ENCODE data around the gene QRFPR. TPM values are rescaled to one million over a fixed set of nuclear protein-coding genes. Genes with fewer than 3 reads are reported as not detected.
A peak's percentile ranks its signal among the peaks of the same experiment; 100 is the strongest.

The QRFPR gene
- total and polyA plus RNA-seq, 10 of the 15 experiments (the other 5 are each of a cell fraction or from before 2014, with no cell fraction given): not detected

- TF ChIP-seq CBX5 (IDR thresholded peaks at IDR 0.05; ENCODE audit: low read depth) (0 out of 2 replicates have a peak, but pooled peaks have one; percentile 20), TCF3 (IDR thresholded peaks at IDR 0.05; ENCODE audit: borderline replicate concordance, insufficient read depth, low read depth, low read length) (0 out of 2 replicates have a peak, but pooled peaks have one; percentile 11), ZNF274 (IDR thresholded peaks at IDR 0.05; ENCODE audit: insufficient read depth, insufficient read length) (no peak), KLF5 (IDR thresholded peaks at IDR 0.05; ENCODE audit: partially characterized antibody) (no peak), JUNB (IDR thresholded peaks at IDR 0.05) (peak; percentile 97), MTA3 (IDR thresholded peaks at IDR 0.05; ENCODE audit: borderline replicate concordance, low read length) (peak; percentile 68; the same call in 1 of the 2 replicates), MEF2A (IDR thresholded peaks at IDR 0.05; ENCODE audit: insufficient read depth, low read depth, low read length) (peak; percentile 78; the same call in 1 of the 2 replicates), TBL1XR1 (IDR thresholded peaks at IDR 0.05; ENCODE audit: low read depth, low read length) (peak; percentile 67), ZNF217 (IDR thresholded peaks at IDR 0.05) (peak; percentile 70), MEF2B (IDR thresholded peaks at IDR 0.05; ENCODE audit: partially characterized antibody, poor library complexity, severe bottlenecking) (no peak), SIX5 (IDR thresholded peaks at IDR 0.05; ENCODE audit: low read depth, low read length, severe bottlenecking) (no peak), CREM (IDR thresholded peaks at IDR 0.05; ENCODE audit: low read depth) (peak; percentile 65; the same call in 1 of the 2 replicates), PML (IDR thresholded peaks at IDR 0.05; ENCODE audit: low read length) (peak; percentile 57), TAF1 (IDR thresholded peaks at IDR 0.05; ENCODE audit: borderline replicate concordance, low read depth, low read length) (no peak), E2F8 (IDR thresholded peaks at IDR 0.05; ENCODE audit: low read depth, partially characterized antibody) (no peak), GABPA (IDR thresholded peaks at IDR 0.05; ENCODE audit: low read depth) (peak; percentile 54; the same call in 1 of the 2 replicates), TCF7 (IDR thresholded peaks at IDR 0.05; ENCODE audit: borderline replicate concordance) (peak; percentile 64; the same call in 1 of the 2 replicates), FOXM1 (IDR thresholded peaks at IDR 0.05; ENCODE audit: low read depth, low read length) (peak; percentile 95; the same call in 1 of the 2 replicates), CEBPZ (IDR thresholded peaks at IDR 0.05; ENCODE audit: low read depth, low read length) (no peak), NFIC (IDR thresholded peaks at IDR 0.05; ENCODE audit: low read depth, low read length) (peak; percentile 98), TARDBP (IDR thresholded peaks at IDR 0.05; ENCODE audit: borderline replicate concordance) (no peak), NR2F1 (conservative IDR thresholded peaks at IDR 0.05) (peak; percentile 69; the same call in 1 of the 2 replicates)
These were observed 101.9 kb downstream of the QRFPR start (continued) for GRCh38 chr4:121278811-121279368.

All from GM12878 (cell line).